H9 (cell line): ENCODE results near the gene ODC1. TPM values are rescaled to one million over a fixed set of nuclear protein-coding genes. Genes with fewer than 3 reads are reported as not detected.

Source experiments
- DNase-seq: peaks from one replicate; pipeline ENCODE4 v3.0.0-alpha.2; 2017
- H2AFZ ChIP-seq: one replicate; pipeline ENCODE4 v1.6.1; 2013; ENCODE audit warnings: mild to moderate bottlenecking, low read length, control low read depth, moderate library complexity
- H2AK5ac ChIP-seq: 2 replicates; pipeline ENCODE4 v1.6.1; 2013; ENCODE audit warnings: low read length, control low read depth, mixed read lengths; ENCODE audit not compliant: insufficient read length
- H2BK120ac ChIP-seq: one replicate; pipeline ENCODE4 v1.6.1; 2013; ENCODE audit warnings: low read depth, mild to moderate bottlenecking, low read length, control low read depth, inconsistent platforms; ENCODE audit not compliant: poor library complexity, severe bottlenecking
- H2BK12ac ChIP-seq: 2 replicates; pipeline ENCODE4 v1.6.1; 2013; ENCODE audit warnings: low read length, control low read depth, mixed read lengths, low read depth; ENCODE audit not compliant: insufficient read length
- H2BK15ac ChIP-seq: 2 replicates; pipeline ENCODE4 v1.6.1; 2013; ENCODE audit warnings: low read depth, low read length, control low read depth
- H2BK20ac ChIP-seq: one replicate; pipeline ENCODE4 v1.6.1; 2013; ENCODE audit warnings: low read depth, mild to moderate bottlenecking, low read length, control low read depth, inconsistent platforms; ENCODE audit not compliant: poor library complexity, severe bottlenecking
- H2BK5ac ChIP-seq: 2 replicates; pipeline ENCODE4 v1.6.1; 2013; ENCODE audit warnings: low read length, control low read depth, mixed read lengths; ENCODE audit not compliant: insufficient read length
- H3K14ac ChIP-seq: 2 replicates; pipeline ENCODE4 v1.6.1; 2013; ENCODE audit warnings: low read length, control low read depth; ENCODE audit not compliant: insufficient read depth
- H3K18ac ChIP-seq: 2 replicates; pipeline ENCODE4 v1.6.1; 2013; ENCODE audit warnings: low read depth, mild to moderate bottlenecking, mixed read lengths, low read length, control low read depth; ENCODE audit not compliant: insufficient read length
- H3K23ac ChIP-seq: 2 replicates; pipeline ENCODE4 v1.6.1; 2013; ENCODE audit warnings: low read length, control low read depth, mixed read lengths, low read depth; ENCODE audit not compliant: insufficient read length
- H3K23me2 ChIP-seq: 2 replicates; pipeline ENCODE4 v1.6.1; 2013; ENCODE audit warnings: low read depth, mild to moderate bottlenecking, mixed read lengths, low read length, control low read depth; ENCODE audit not compliant: insufficient read length, poor library complexity, severe bottlenecking
- H3K27ac ChIP-seq: 2 replicates; pipeline ENCODE4 v1.5.1; 2013; ENCODE audit warnings: low read length, control low read depth, mixed read lengths, low read depth; ENCODE audit not compliant: insufficient read length
- H3K27me3 ChIP-seq: 2 replicates; pipeline ENCODE4 v1.6.1; 2013; ENCODE audit warnings: low read length, control low read depth, inconsistent platforms; ENCODE audit not compliant: insufficient read depth
- H3K4ac ChIP-seq: 2 replicates; pipeline ENCODE4 v1.6.1; 2013; ENCODE audit warnings: low read depth, mild to moderate bottlenecking, control low read depth, inconsistent platforms, low read length, moderate library complexity
- H3K4me1 ChIP-seq: 2 replicates; pipeline ENCODE4 v1.6.1; 2013; ENCODE audit warnings: low read length, control low read depth, inconsistent platforms; ENCODE audit not compliant: insufficient read depth
- H3K4me2 ChIP-seq: 2 replicates; pipeline ENCODE4 v1.6.1; 2013; ENCODE audit warnings: low read length, control low read depth, mixed read lengths; ENCODE audit not compliant: insufficient read length, insufficient read depth
- H3K56ac ChIP-seq: 2 replicates; pipeline ENCODE4 v1.6.1; 2013; ENCODE audit warnings: low read depth, mild to moderate bottlenecking, mixed read lengths, low read length, control low read depth; ENCODE audit not compliant: insufficient read length
- H3K79me1 ChIP-seq: 2 replicates; pipeline ENCODE4 v1.6.1; 2013; ENCODE audit warnings: low read depth, mild to moderate bottlenecking, moderate library complexity, low read length, control low read depth, inconsistent platforms; ENCODE audit not compliant: insufficient read depth, poor library complexity, severe bottlenecking
- H3K79me2 ChIP-seq: 2 replicates; pipeline ENCODE4 v1.6.1; 2013; ENCODE audit warnings: low read length, control low read depth, inconsistent platforms; ENCODE audit not compliant: insufficient read depth
- H3K9ac ChIP-seq: 2 replicates; pipeline ENCODE4 v1.6.1; 2013; ENCODE audit warnings: low read length, control low read depth, mixed read lengths; ENCODE audit not compliant: insufficient read length; ENCODE audit errors: extremely low read depth
- H3K9me3 ChIP-seq: one replicate; pipeline ENCODE4 v1.6.1; 2013; ENCODE audit warnings: low read depth, low read length, inconsistent platforms; ENCODE audit not compliant: control insufficient read depth
- H3T11ph ChIP-seq: one replicate; pipeline ENCODE4 v1.6.1; 2013; ENCODE audit warnings: mild to moderate bottlenecking, low read length, control low read depth, inconsistent platforms
- H4K20me1 ChIP-seq: one replicate; pipeline ENCODE4 v1.6.1; 2013; ENCODE audit not compliant: control insufficient read depth, insufficient read length, insufficient read depth
- H4K5ac ChIP-seq: 2 replicates; pipeline ENCODE4 v1.6.1; 2013; ENCODE audit warnings: low read depth, mild to moderate bottlenecking, mixed read lengths, low read length, control low read depth; ENCODE audit not compliant: insufficient read length
- H4K8ac ChIP-seq: replicated peaks from 2 replicates; pipeline ENCODE4 v1.6.1; 2013; ENCODE audit warnings: low read length, control low read depth, mixed read lengths, low read depth; ENCODE audit not compliant: insufficient read length
- H4K91ac ChIP-seq: 2 replicates; pipeline ENCODE4 v1.6.1; 2013; ENCODE audit warnings: low read depth, mild to moderate bottlenecking, moderate library complexity, mixed read lengths, low read length, control low read depth; ENCODE audit not compliant: insufficient read length
- H3K27ac Mint-ChIP-seq, 3 experiments: 2 replicates in 2 of 3; 3 replicates in 1 of 3; pipeline ENCODE4 v1.8.0; 2020 to 2021; ENCODE audit warnings: mixed read lengths in 3 of 3, mild to moderate bottlenecking in 1 of 3, moderate library complexity in 1 of 3
- H3K27me3 Mint-ChIP-seq: 2 replicates; pipeline ENCODE4 v1.8.0; 2021; ENCODE audit warnings: low read depth, mild to moderate bottlenecking, moderate library complexity, mixed read lengths
- H3K36me3 Mint-ChIP-seq, 3 experiments: 2 replicates in 2 of 3; 3 replicates in 1 of 3; pipeline ENCODE4 v1.8.0; 2020 to 2021; ENCODE audit warnings: low read depth in 3 of 3, mixed read lengths in 3 of 3; ENCODE audit not compliant: insufficient read depth in 1 of 3
- H3K4me1 Mint-ChIP-seq, 2 experiments: 2 replicates each; pipeline ENCODE4 v1.8.0; 2020; ENCODE audit warnings: mixed read lengths in 2 of 2
- H3K4me3 Mint-ChIP-seq, 2 experiments: 2 replicates in 1 of 2; 3 replicates in 1 of 2; pipeline ENCODE4 v1.8.0; 2020 to 2021; ENCODE audit warnings: mild to moderate bottlenecking in 2 of 2, mixed read lengths in 2 of 2, moderate library complexity in 1 of 2
- H3K9me3 Mint-ChIP-seq, 2 experiments: 2 replicates in 1 of 2; 3 replicates in 1 of 2; pipeline ENCODE4 v1.8.0; 2020; ENCODE audit warnings: mild to moderate bottlenecking in 2 of 2, mixed read lengths in 2 of 2, moderate library complexity in 1 of 2
- CTCF ChIP-seq: fragments of 200-600 bp; sonication (generic); conservative IDR thresholded peaks from 3 replicates; pipeline ENCODE4 v1.8.0; 2021; ENCODE audit warnings: antibody characterized with exemption, mild to moderate bottlenecking
- WGBS: extraction: QIAGEN DNeasy Blood & Tissue Kit; methylation state at CpG from one replicate; pipeline ENCODE4 v1.1.7; 2013; ENCODE audit warnings: missing lambda C conversion rate, low lambda C conversion rate, mixed read lengths; ENCODE audit not compliant: insufficient read length; ENCODE audit errors: extremely low coverage; 5-methylcytosine and 5-hydroxymethylcytosine counted together
- total RNA-seq: library from RNA; stranded (reverse); gene quantifications from 2 replicates; pipeline ENCODE4 v1.2.1, GENCODE V29; 2021

The ODC1 gene
- total RNA-seq, 1 experiment from 2014 or later, result 48.3 TPM

DNA sequence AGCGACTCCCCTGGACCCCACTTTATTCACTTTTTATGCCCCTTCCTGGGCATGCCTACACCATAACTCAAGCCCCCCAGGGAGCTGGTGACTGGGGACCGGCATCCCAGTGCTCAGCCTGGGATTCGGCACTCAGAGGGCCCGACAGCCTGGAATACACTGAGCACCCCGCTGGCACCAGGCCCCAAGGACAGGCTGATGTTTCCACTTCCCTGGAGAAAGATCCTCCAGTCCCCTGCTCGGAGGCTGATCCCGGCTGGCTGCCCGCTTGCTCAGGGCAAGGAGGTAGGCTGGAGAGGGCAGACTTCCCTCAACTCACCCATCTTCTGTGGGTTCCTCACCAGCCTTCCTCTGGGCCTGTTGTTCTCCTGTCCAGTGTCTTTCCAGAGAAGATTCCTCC, 36.6 kb downstream of the ODC1 start:
- no peak for DNase-seq
- Mint-ChIP-seq H3K4me1 (peaks cover 17 to 21% of the 10 kb centered on the region in 2 experiments), H3K27me3 (peaks cover 2% of the 10 kb centered on the region; the same call in 1 of the 2 replicates), H3K36me3 (no peaks in the 10 kb centered on the region), H3K4me3 (no peak overlapping the region), H3K27ac (peak overlapping the region in 1 of 3 experiments; percentile 91; a peak in 1 of 7 replicates), H3K9me3 (peaks cover 3% of the 10 kb centered on the region in 2 experiments; a peak in 3 of 5 replicates)
- H3K18ac ChIP-seq, result no peak overlapping the region
- H2BK120ac ChIP-seq, result no peak overlapping the region
- no peak overlapping the region for H2BK12ac ChIP-seq
- no peak overlapping the region for H3K4ac ChIP-seq
- peaks cover 2% of the 10 kb centered on the region for H4K20me1 ChIP-seq
- H3K23ac ChIP-seq, result no peak overlapping the region
- H3K23me2 ChIP-seq, result no peaks in the 10 kb centered on the region
- no peaks in the 10 kb centered on the region for H3K79me2 ChIP-seq
- H3K56ac ChIP-seq, result no peak overlapping the region
- no peak overlapping the region for H2BK20ac ChIP-seq
- H3K4me2 ChIP-seq, result no peak overlapping the region
- no peak overlapping the region for H3K27ac ChIP-seq
- H4K8ac ChIP-seq, result no peak overlapping the region
- WGBS, result no CpG with 5 or more reads among the region's 8 CpGs
- H4K91ac ChIP-seq, result no peak overlapping the region
- H3K79me1 ChIP-seq, result no peaks in the 10 kb centered on the region
- no peak overlapping the region for H4K5ac ChIP-seq
- H2AK5ac ChIP-seq, result no peak overlapping the region
- no peaks in the 10 kb centered on the region for H3K9me3 ChIP-seq
- H2BK5ac ChIP-seq, result no peak overlapping the region
- no peak overlapping the region for H3K9ac ChIP-seq
- H3K4me1 ChIP-seq, result no peaks in the 10 kb centered on the region; the same call in 1 of the 2 replicates
- TF ChIP-seq CTCF, result no peak
- H3K14ac ChIP-seq, result no peak overlapping the region
- H2AFZ ChIP-seq, result no peak overlapping the region
- H3K27me3 ChIP-seq, result no peaks in the 10 kb centered on the region
- H3T11ph ChIP-seq, result no peak overlapping the region
- H2BK15ac ChIP-seq, result no peak overlapping the region
